Stimulated activated CD8-positive, alpha-beta memory T cell treated with anti-CD3 and anti-CD28 coated beads, Interleukin-15, amount 100 ng/mL, for 1 hour (primary cell): ENCODE data around the gene BRPF1.
"Not testable (repeated sequence)": the region's sequence is repeated elsewhere in the genome, so short reads cannot be mapped to it uniquely, and the experiment has no call there.

Experiments used
- DNase-seq: peaks from one replicate; pipeline ENCODE4 v3.0.0-alpha.2; 2020; ENCODE audit warnings: low read depth

The BRPF1 gene

GRCh38 chr3:9768141-9768775, 36.7 kb downstream of the BRPF1 start:
- DNase-seq = no peak

DNA sequence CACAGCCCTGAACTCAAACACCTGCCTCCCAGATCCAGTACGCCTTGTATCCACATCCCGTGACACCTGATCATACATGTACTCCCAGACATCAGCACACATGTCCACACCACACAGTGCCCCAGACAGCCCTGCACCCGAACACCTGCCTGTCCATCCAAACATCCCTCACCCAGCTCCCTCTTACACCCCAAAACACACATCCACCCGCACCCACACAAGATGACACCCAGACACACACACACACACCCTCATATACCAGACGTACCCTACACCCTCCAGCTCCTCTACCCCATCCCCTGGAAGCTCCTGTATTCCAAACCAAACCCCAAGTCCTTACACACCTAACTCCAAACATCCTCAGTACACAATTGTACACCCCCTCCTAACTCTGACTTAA, 37.5 kb downstream of the BRPF1 start:
- no peak for DNase-seq

GRCh38 chr3:9769426-9770275, 38.1 kb downstream of the BRPF1 start, which contains the start of gene CAMK1:
CAMK1 (minus strand) TSS chr3:9769947; CDS start chr3:9767749, 2,198 bp downstream.
- DNase-seq = no peak

DNA sequence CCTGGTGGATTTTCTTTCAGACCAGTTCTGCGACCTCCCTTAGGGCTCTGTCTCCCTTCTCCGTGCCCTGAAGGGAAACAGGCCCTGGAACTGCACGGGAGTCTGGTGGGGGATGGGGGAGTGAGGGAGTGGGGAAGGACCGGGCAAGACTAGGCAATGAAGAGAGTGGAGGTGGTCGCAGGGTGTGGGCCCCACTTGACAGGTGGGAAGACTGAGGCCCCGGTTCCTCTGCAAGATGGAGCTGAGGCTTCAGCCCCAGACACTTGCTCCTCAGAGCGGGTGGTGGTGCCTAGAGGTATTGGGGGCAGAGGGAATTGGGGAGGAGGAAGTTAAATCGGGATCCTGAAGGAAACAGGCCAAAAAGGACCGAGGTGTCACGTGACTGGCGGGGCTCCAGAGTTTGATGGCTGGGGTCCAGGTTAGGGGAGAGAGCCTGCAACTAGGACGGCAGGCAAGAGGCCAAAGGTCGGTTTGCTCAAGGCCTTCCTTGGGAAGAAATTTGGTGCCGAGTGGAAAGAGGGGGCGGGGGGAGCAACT, 38.8 kb downstream of the BRPF1 start:
- DNase-seq = no peak

DNA sequence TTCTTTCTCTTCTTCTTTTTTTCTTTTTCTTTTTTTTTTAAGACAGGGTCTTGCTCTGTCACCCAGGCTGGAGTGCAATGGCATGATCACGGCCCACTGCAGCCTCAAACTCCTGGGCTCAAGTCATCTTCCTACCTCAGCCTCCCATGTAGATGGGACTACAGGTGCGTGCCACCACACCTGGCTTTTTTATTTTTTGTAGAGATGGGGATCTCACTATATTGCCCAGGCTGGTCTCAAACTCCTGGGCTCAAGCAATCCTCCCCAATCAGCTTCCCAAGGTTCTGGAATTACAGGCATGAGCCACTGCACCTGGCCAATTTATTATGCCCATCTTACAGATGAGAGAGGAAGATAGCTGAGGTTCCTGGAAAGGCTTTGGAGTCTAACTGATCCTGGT, 39.5 kb downstream of the BRPF1 start:
- not testable (repeated sequence) for DNase-seq

DNA sequence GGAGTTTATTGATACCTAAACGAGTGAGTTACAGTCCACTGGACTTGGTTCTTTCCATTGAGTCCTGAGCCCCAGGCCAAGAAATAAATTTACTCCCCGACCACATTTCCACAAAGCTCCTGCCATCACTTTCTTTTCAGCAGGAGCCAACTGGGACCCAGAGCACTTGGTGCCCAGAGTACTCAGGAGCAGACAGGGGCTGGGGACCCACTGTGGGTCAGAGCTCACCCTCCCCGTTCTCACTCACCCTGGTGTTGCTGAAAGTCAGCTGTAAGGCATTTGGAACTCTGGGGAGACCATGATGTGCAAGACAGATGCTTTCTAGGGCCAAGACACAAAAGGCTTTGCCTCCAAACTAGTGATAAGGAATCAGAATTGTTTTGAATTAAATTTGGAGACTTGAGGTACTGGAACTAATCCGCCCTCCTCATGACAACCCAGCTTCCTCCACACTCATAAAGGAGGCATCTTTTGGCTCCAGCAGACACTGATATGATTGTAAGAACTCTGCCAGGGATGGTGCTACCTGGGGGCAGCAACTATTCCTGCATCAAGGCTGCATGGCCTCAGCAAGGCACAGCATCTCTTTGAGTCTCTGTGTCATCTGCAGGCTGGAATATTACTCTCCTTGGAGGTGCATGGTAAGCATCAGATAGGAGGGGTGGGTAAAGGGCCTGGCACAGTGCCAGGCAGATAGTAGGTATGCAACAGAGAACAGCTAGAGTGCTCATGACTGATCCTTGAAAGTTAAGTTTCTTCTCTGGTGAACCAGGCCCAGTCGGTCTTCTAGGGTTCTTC, 45.6 kb downstream of the BRPF1 start:
- DNase-seq = no peak

DNA sequence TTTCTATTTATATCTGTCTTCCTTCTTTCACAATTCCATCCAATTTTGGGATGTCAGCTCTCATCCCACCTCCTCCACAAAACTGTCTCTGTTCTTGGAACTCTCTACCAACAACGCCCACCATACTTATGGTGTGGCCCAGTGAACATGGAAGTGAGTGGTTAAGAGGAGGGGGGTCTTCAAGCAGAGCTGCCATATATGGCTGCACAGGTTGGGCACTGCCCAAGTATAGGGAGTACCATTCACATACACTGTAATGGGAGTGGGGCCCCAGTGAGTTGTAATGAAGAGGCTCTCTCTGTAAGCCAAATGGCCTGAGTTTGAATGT, 46.1 kb downstream of the BRPF1 start:
- DNase-seq = no peak

DNA sequence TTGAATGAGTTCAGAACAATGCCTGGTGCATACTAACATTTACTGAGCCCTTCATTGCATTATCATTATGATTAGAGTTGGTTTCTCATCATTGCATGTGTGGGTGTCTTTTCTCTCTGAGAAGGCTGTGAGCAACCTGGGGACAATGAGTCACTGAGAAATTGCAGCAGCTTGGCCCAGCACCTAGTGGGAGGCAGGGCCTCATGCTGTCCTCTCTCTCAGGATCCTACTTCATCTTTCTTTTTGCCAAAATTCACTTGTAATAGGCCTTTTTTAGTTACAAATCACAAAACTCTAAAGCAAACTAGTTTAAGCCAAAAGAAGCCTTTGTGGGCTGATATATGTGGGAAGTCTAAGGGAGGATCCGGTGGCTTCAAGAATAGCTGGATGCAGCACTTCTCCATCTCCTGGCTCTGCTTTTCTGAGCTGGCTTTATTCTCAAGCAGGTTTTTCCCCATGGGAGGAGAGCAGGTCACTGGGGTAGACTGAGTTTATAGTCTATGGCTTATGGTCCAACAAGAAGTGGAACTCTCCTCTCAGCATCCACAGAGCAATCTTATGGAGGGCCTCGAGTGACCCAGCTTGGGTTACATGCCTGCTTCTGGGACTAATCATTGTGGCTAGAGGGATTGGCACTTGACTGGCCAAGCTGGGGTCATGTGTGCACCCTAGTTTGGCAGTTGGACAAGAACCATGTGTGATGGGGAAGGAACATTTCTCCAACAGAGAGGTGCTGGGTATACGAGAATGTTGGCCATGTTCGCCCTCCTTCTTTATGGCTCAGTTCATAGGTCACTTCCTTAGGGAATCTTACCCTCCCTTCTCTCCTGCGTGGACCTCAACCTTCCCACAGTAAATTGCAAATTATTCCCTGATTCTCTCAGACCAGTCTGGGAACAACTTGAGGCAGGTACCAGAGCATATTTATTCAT, 46.9 kb downstream of the BRPF1 start:
- DNase-seq = no peak

DNA sequence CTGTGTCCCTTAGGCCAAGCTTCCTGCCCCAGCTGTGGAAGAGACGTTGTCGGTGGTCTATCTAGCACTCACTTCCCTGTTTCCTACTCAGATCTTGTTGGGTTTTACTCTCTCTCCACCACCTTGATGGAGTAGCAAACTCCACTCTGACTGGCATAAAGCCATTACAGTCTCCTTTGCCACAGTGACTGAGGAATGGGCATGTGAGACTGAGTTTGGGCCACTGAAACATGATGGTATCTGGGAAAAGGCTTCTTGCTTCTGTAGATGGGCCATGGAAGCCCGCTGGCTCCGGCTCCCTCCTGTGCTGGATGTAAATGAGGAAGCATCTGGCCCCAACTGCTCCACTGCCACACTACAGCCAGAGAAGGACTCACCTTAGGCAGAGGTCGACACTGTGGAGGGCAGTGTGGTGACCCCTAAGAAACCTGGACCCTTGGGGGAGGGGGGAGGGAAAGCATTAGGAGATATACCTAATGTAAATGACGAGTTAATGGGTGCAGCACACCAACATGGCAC, 47.6 kb downstream of the BRPF1 start:
- no peak for DNase-seq

DNA sequence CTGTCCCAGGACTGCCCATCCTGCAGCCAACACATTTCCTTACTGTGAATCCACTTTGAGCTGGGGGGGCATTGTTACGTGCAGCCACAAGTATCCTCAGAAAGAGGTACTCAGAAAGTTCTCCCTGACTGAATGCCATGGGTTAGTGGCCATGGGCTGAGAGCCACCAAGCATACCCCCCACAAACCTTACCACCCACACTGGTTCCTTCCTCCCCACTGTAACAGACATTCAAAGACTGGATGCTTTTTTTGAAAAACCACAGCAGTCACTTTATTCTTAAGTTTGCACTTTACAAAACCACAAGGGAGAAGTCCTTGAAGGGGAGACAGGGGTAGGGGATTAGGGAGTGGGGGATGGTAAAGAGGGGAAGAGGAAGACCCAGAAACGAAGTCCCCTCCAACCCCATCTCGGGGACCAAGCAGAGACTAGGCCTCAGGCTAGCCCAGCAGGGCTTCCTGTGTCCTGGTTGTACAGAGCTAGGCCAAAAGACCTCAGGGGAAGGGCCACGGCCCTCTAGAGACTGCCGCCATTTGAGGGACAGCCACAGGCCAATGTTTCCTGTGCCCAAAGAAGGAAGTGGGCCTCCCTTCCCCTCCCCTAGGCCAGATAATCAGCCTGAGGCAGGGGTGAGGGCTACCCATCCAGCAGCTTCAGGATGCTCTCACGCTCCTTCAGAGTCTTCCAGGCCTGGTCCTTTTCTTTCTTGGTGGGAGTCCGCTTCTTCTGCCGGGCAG, 48.4 kb downstream of the BRPF1 start:
- no peak for DNase-seq

DNA sequence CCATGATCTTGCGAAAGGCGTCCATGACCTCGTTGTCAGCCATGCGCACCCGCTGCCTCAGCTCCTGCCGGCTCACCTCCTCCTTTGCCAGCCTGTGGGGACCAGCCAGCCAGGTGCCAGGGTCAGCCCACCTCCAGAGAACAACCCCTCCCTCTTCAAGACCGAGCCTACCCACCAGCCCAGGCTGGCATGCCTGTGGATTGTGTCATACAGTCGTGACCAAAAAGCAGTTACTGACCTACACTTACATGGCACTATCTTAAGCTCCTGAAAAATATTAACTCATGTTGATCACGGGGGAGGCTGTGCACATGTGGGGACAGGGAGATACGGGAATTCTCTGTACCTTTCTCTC, 48.9 kb downstream of the BRPF1 start:
- no peak for DNase-seq

DNA sequence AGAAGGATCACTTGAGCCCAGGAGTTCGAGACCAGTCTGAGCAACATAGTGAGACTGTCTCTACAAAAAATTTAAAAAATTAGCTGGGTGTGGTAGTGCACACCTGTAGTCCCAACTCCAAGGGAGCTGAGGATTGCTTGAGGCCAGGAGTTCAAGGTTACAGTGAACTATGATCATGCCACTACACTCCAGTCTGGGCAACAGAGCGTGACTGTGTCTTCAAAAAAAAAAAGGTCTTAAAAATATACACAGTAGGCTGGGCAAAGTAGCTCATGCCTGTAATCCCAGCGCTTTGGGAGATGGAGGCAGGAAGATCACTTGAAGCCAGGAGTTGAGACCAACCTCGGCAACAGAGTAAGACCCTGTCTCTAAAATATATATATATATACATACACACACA, 49.4 kb downstream of the BRPF1 start:
- DNase-seq = no peak

DNA sequence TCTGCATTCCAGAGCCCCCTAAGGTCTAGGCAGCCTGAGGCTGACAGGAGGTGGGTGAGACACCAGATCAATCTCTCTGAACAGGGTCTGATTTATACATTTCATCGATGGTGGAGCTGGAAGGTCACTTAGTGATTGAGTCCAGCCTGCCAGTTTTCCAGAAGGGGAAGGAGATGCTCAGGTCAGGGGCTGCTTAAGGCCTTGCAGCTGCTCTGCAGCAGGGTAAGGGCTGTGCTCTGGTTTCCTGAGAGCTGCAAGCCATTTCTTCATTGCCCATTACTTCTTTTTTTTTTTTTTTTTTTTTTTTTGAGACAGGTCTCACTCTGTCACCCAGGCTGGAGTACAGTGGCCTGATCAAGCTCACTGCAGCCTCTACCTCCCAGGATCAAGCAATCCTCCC, 50.0 kb downstream of the BRPF1 start:
- no peak for DNase-seq

DNA sequence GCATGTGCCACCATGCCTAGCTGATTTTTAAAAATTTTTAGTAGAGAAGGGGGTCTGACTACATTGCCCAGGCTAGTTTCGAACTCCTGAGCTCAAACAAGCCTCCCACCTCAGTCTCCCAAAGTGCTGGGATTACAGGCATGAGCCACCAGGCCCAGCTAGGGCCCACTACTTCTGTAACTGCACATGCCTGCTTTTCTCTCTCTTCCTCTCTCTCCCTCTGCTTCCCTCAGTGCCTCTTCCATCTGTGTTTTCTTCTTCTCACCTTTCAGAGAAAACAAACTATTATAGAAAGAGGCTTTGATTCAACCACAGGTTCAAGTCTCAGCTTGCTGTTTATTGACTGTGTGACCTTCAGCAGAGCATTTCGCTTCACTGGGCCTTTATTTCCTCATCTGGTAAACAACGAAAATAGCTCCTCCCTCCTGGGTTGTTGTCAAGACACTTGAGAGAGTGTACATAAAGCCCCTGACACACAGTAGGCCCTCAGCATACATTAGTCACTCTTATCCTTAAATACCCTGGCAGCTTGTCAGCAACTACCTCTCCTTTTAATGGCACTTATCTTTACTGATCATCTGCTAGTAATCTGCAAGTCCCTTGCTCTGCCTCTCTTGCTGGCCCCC, 50.6 kb downstream of the BRPF1 start:
- no peak for DNase-seq

DNA sequence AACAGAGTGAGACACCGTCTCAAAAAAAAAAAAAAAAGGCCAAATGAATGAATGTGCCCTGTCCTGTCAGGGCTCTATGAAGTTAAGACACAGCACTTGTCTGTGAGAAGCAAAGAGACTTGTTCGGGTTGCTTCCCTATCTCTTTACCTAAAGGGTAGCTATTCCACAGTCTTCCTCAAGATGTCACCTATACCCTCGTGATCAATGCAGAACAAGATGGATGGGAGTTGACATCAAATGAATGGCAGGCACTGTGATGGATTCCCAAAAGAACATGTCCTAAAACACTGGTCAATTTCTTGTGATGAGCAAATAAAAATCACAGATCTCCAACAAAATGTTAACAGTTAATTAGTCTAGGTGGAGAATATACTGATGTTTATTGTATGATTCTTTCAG, 51.2 kb downstream of the BRPF1 start:
- no peak for DNase-seq

GRCh38 chr3:9783954-9784353, 52.4 kb downstream of the BRPF1 start:
- DNase-seq = no peak

DNA sequence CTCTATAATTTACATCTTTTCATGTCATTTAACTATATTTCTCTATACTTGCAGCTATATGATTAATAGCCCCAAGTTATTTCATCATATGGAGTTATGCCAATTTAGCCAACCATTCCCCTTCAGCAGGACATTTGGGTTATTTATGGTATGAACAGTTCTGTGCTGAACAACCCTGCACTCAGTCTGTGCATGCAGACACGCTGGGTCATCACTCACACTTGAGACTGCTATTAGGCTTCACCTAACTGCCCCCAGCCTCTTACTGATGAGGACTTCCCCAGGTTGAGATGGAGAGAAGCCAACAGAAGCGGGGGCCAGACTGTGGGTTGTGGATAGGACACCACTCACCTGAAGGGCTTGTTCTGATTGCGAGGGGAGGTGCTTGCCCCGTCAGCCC, 53.4 kb downstream of the BRPF1 start:
- DNase-seq = no peak

DNA sequence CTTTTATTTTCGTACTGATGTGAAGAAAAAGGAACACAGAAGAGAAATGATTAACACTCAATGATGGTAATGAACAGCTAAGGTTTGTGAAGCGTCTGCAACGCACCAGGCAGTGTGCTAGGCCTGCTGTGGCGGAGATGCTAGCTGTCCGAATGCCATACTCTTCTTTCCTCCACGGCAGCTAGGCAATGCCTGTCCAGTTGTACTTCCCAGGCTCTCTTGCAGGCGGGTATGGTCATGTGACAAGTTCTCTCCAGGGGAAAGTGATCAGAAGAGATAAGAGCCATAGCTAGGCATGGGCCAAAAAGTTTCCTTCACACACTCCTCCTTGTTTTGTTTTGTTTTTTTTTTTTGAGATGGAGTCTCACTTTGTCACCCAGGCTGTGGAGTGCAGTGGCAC, 54.1 kb downstream of the BRPF1 start:
- DNase-seq = no peak

- DNase-seq = no peak
Measured at GRCh38 chr3:9786209-9786739, 54.7 kb downstream of the BRPF1 start.
